HUES48 (cell line): ENCODE measurements around the gene LAMA5.
"Not testable (repeated sequence)": the region's sequence is repeated elsewhere in the genome, so short reads cannot be mapped to it uniquely, and the experiment has no call there.

ENCODE experiments used
- H3K27ac ChIP-seq: one replicate; pipeline ENCODE4 v1.7.0; 2013; ENCODE audit warnings: low read depth, low read length, inconsistent platforms
- H3K27me3 ChIP-seq: 2 replicates; pipeline ENCODE4 v1.6.1; 2013; ENCODE audit warnings: mild to moderate bottlenecking, low read length; ENCODE audit not compliant: control insufficient read depth, insufficient read depth
- H3K36me3 ChIP-seq: 2 replicates; pipeline ENCODE4 v1.6.1; 2013; ENCODE audit warnings: low read length; ENCODE audit not compliant: control insufficient read depth, insufficient read depth
- H3K4me1 ChIP-seq: 2 replicates; pipeline ENCODE4 v1.6.1; 2013; ENCODE audit warnings: mild to moderate bottlenecking, low read length; ENCODE audit not compliant: control insufficient read depth, insufficient read depth
- H3K4me3 ChIP-seq: 2 replicates; pipeline ENCODE4 v1.5.1; 2013; ENCODE audit warnings: mild to moderate bottlenecking, low read depth, low read length
- H3K9ac ChIP-seq: 2 replicates; pipeline ENCODE4 v1.6.1; 2013; ENCODE audit warnings: mild to moderate bottlenecking, low read depth, low read length, moderate library complexity
- H3K9me3 ChIP-seq: 2 replicates; pipeline ENCODE4 v1.6.1; 2013; ENCODE audit warnings: low read length; ENCODE audit not compliant: control insufficient read depth, insufficient read depth

The LAMA5 gene

DNA sequence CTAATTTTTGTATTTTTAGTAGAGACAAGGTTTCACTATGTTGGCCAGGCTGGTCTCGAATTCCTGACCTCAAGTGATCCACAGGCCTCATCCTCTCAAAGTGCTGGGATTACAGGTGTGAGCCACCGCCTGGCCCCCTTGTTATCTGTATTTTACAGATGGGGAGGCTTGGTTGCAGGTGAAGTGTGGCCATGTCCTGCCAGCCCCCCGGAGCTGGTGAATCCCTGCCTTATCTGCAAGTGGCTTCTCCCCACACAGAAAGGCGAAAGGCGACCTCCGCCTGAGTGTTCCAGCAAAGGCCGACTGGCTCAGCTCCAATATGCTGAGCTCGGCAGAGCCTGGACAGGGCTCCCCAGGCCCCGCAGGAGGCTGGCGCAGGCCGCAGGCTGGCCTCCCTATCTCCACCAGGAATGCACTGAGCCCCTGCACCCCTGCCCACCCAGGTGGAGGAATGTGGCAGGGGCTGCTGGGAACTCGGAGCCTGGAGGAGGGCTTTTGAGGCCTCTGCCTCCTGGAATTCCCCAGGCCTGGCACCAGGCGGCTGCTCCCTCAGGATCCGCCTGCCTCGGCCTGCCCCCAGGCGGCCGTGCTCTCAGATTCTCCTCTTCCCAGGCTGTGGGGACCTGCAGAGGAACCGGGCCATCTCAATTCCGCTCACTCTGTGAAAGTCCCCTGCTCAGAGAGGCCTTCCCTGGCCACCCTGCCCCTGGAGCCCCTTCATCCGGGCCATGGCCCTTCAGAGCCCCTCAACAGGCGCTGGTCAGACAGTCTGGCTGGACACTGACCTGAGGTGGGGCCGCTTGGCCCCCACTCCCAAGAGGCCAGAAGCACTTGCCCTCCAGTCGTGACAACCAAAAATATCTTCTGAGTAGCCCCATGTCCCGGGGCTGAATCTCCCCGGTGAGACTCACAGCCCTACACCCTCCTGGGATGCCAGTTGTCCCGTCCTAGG, 9.3 kb upstream of the LAMA5 start:
- Histone ChIP-seq H3K36me3 (no peaks in the 10 kb centered on the region), H3K27ac (peak overlapping the region; percentile 86), H3K9ac (no peak overlapping the region; the same call in 1 of the 2 replicates), H3K27me3 (no peaks in the 10 kb centered on the region), H3K9me3 (no peaks in the 10 kb centered on the region), H3K4me1 (peaks cover 28% of the 10 kb centered on the region), H3K4me3 (no peak overlapping the region)

DNA sequence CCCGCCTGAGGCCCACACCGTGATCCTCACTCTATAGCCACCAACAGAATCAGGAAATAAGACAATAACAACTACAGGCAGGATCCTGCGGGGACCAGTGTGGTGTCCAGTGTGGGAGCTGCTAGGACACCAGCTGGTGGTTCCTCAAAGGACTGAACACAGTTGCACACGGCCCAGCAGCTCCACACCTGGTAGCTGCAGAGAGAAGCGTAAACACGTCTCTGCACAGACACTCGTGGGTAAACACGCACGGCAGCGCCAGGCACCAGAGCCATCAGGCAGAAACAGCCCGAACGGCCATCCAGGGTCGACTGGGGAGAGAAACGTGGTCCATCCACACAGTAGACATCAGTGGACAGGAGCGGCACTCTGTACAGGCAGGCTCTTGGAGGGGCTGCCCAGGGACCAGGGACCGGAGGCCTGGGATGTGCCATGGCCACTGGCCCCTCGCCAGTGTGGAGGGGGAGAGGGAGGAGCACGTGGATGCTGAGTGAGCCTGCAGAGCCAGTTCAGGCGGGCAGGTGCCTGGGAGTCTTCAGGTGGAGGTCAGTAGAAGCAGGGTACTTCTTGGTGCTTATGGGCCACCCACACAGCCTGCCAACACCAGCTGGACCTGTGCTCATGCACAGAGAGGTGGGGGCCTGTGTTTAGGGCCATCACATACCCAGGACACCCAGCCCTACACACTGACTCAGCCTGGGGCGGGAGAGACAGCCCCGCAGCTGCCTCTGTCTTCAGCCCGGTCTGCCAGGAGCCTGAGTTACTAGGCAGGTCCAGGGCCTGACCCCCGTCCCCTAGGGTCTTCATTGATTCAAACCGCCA, 7.4 kb upstream of the LAMA5 start:
- H3K36me3 ChIP-seq = no peaks in the 10 kb centered on the region
- no peak overlapping the region for H3K27ac ChIP-seq
- H3K27me3 ChIP-seq = no peaks in the 10 kb centered on the region
- no peak overlapping the region for H3K9ac ChIP-seq
- H3K9me3 ChIP-seq = no peaks in the 10 kb centered on the region
- H3K4me3 ChIP-seq = no peak overlapping the region
- H3K4me1 ChIP-seq = peaks cover 36% of the 10 kb centered on the region

- H3K27me3 ChIP-seq, H3K36me3 ChIP-seq, H3K9ac ChIP-seq, H3K9me3 ChIP-seq, H3K4me3 ChIP-seq, H3K27ac ChIP-seq: not testable (repeated sequence)
- H3K4me1 ChIP-seq = peaks cover 42% of the 10 kb centered on the region
These were observed 6.6 kb upstream of the LAMA5 start for GRCh38 chr20:62373631-62374179.

DNA sequence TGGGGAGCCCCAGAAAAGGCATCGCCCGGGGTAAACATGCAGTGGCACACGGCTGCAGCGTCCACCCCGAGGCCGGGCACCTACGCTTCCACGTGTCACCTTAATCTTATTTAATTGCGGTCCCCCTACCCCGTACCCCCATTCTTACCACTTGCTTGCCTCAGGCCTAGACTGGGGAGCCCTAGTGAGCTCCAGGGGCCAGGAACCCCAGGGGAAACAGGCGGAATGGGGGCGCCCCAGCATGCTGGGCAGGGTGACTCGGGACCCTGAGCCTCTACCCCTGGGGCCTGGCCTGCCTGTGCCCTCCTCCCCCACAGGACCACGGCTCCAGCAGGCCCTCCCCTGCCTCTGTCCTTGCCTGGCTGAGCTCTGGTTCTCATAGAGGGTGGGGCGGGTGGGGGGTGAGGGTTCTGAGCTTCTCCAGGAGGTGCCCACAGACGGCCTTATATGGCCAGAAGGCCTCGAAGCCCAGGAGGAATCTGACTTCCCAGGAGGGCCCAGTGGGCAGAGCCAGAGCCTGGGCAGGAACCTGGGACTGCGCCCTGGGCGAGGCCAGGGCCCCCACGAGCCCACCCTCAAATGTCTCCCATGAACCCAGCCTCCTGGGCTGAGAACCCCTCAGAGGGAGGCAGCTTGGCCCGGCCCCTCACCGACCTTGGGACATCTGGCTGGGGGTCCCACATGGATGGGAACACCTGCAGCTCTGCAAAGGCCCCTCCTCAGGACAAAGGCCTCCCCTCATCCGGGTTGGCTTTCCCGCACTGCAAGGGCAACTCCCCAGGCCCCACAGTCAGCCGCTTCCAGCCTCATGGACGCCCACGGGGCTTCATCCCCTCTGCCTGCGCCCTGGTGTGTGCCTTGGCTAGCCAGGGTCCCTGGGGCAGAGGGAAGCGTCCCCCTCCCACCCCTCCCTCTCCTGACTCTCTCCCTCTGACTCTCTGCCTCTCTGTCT, 5.2 kb upstream of the LAMA5 start:
- Histone ChIP-seq H3K9me3 (no peaks in the 10 kb centered on the region), H3K4me3 (no peak overlapping the region), H3K36me3 (no peaks in the 10 kb centered on the region), H3K27ac (no peak overlapping the region), H3K9ac (no peak overlapping the region), H3K27me3 (no peaks in the 10 kb centered on the region), H3K4me1 (peaks cover 49% of the 10 kb centered on the region)

GRCh38 chr20:62371588-62372041, 4.5 kb upstream of the LAMA5 start:
- H3K9me3 ChIP-seq = no peaks in the 10 kb centered on the region
- no peaks in the 10 kb centered on the region for H3K27me3 ChIP-seq
- no peaks in the 10 kb centered on the region for H3K36me3 ChIP-seq
- H3K27ac ChIP-seq = no peak overlapping the region
- H3K4me1 ChIP-seq = peaks cover 43% of the 10 kb centered on the region
- H3K4me3 ChIP-seq = no peak overlapping the region
- H3K9ac ChIP-seq = no peak overlapping the region

DNA sequence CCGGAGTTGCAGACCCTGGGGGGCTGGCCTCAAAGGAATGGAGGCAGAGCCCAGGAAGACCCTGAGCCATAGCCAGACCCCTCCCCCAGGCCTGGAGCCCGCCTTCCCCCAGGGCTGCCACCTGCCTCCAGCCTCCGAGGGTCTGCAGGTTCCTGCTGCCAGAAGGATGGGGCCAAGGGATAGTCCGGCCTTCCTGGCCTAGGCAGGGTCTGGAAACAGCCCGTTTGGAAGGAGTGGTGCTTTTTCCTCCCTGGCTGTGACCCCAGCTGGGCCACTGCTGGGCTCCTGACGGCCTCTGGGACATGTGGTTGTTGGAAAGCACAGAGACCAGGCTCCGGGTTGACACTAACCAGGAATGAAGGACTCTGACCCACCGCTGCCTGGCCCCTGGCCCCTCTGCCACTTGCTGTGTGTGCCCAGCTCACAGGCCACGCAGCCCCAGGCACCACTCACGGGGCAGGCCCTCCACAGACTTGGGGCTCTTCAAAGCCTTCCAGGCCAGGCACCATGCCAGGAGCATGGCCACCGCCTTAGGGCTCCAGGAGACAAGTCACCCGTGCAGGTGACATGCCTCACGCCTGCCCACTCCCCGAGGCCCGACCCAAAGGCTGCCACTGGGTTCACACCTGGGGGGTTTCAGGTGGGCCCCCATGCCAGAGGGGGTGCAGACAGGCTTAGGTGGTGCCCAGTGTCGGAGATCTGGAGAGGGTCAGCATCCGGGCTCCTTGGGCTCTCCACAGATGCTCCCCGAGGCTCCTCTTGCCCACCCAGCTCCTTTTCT, 3.9 kb upstream of the LAMA5 start:
- no peaks in the 10 kb centered on the region for H3K27me3 ChIP-seq
- no peaks in the 10 kb centered on the region for H3K36me3 ChIP-seq
- no peak overlapping the region for H3K27ac ChIP-seq
- no peaks in the 10 kb centered on the region for H3K9me3 ChIP-seq
- H3K4me3 ChIP-seq = no peak overlapping the region
- no peak overlapping the region for H3K9ac ChIP-seq
- H3K4me1 ChIP-seq = peaks cover 38% of the 10 kb centered on the region

- Histone ChIP-seq H3K4me1 (peaks cover 37% of the 10 kb centered on the region), H3K9ac (no peak overlapping the region)
These were observed 3.1 kb upstream of the LAMA5 start for GRCh38 chr20:62370115-62370806.

DNA sequence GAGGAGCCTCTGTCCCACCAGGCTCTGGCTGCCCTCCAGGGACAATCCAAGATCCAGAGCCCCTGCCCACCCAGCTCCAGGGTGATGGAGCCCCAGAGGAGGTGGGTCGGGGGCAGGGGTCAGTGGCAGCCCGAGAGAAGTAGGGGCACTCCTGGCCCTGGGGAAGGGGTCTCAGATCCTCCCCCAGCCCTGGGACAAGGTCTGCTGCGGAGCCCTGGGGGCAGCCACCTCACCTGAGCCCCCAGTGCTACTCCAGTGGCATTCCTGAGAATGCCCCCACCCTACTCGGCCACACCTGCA, 2.7 kb upstream of the LAMA5 start:
- Histone ChIP-seq H3K27ac (no peak overlapping the region), H3K9ac (no peak overlapping the region)

More at GRCh38 chr20:62370115-62370806, 3.1 kb upstream of the LAMA5 start:
- H3K4me3 ChIP-seq = no peak overlapping the region
- H3K9me3 ChIP-seq = no peaks in the 10 kb centered on the region
- H3K36me3 ChIP-seq = no peaks in the 10 kb centered on the region
- no peak overlapping the region for H3K27ac ChIP-seq
- no peaks in the 10 kb centered on the region for H3K27me3 ChIP-seq

GRCh38 chr20:62368976-62369814, 2.1 kb upstream of the LAMA5 start:
- peak overlapping the region; percentile 64 for H3K4me3 ChIP-seq
- H3K27ac ChIP-seq = peak overlapping the region; percentile 81
- no peaks in the 10 kb centered on the region for H3K27me3 ChIP-seq
- H3K9me3 ChIP-seq = no peaks in the 10 kb centered on the region
- no peaks in the 10 kb centered on the region for H3K36me3 ChIP-seq
- H3K9ac ChIP-seq = no peak overlapping the region
- H3K4me1 ChIP-seq = peaks cover 39% of the 10 kb centered on the region

More for the DNA sequence above, 2.7 kb upstream of the LAMA5 start:
- peaks cover 37% of the 10 kb centered on the region for H3K4me1 ChIP-seq
- no peaks in the 10 kb centered on the region for H3K9me3 ChIP-seq
- no peak overlapping the region for H3K4me3 ChIP-seq
- no peaks in the 10 kb centered on the region for H3K36me3 ChIP-seq
- H3K27me3 ChIP-seq = no peaks in the 10 kb centered on the region
